C1 segment of cervical spinal cord (tissue), 14 donors: ENCODE data around the gene RCN1.
"Not testable (repeated sequence)": the region's sequence is repeated elsewhere in the genome, so short reads cannot be mapped to it uniquely, and the experiment has no call there.

ENCODE experiments used
- DNase-seq, 14 donors: peaks; one replicate each; lab custom pipeline; 2025; lab: John Stamatoyannopoulos, UW

The RCN1 gene

GRCh38 chr11:32110795-32111194 is 19.9 kb downstream of the RCN1 start:
- DNase-seq = no peak

- no peak for DNase-seq
Observed at GRCh38 chr11:32113200-32113919, 22.5 kb downstream of the RCN1 start.

- no peak for DNase-seq
Observed at GRCh38 chr11:32113920-32114203, 23.0 kb downstream of the RCN1 start.

- DNase-seq = no peak
Observed at GRCh38 chr11:32115446-32115845, 24.6 kb downstream of the RCN1 start.

DNA sequence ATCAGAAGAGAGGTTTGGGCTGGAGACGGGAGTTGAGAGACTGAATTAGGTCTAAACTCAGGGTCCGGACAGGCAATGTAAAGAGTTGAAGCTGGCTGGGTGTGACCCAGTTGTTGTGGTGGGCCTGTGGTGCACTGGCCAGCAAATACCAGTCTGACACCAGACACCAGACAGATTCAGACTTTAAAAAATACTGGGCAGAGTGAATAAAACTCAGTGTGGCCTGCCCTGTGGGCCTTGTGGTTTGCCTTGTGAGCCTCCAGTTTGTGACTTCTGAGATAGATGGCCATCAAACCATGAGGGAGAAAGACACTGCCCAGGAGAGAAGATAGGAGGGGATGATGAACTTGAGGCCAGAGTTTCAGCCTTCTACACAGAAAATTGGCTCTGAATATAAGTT is 25.8 kb downstream of the RCN1 start:
- no peak for DNase-seq

- DNase-seq = no peak
Observed at GRCh38 chr11:32118025-32118974, 27.4 kb downstream of the RCN1 start.

DNA sequence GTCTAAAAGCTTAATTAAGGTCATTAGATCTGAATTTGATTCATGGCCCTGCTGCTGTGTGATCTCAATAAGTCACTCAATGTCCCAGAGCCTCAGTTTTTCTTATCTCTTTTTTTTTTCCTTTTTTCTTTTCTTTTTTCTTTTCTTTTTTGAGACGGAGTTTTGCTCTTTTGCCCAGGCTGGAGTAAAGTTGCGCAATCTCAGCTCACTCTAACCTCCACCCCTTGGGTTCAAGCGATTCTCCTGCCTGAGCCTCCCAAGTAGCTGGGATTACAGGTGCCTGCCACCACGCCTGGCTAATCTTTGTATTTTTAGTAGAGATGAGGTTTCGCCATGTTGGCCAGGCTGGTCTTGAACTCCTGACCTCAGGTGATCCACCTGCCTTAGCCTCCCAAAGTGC is 28.3 kb downstream of the RCN1 start:
- not testable (repeated sequence) for DNase-seq

DNA sequence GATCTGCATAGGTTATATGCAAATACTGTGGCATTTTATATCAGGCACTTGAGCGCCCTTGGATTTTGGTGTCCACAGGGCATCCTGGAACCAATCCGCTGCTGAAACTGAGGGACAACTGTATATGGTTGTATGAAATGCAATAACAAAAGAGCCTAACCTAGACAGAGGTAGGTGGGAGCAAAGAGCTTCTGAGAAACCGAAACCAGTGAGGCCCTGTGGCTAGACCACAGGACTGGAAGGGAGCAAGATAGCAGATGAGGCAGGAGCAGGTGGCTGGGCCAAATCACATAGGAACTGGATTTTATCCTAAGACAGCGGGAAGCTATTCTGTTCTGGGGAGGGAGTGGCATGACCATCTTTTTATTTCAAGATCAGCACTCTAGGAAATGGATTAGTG is 30.1 kb downstream of the RCN1 start:
- no peak for DNase-seq

- no peak for DNase-seq
Observed at GRCh38 chr11:32122200-32122599, 31.3 kb downstream of the RCN1 start.

DNA sequence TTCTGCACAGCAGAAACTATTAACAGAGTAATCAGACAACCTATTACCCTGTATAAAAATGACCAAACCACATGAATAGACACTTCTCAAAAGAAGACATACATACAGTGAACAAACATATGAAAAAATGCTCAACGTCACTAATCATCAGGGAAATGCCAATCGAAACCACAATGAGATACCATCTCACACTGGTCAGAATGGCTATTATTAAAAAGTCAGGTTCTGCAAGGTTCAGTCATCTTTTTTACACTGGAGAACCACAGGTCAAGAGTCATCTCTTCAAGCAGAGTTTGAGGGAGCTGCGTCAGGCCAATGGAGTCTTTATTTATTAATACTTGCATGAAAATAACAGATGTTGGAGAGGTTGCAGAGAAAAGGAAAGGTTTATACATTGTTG is 40.4 kb downstream of the RCN1 start:
- no peak for DNase-seq

DNA sequence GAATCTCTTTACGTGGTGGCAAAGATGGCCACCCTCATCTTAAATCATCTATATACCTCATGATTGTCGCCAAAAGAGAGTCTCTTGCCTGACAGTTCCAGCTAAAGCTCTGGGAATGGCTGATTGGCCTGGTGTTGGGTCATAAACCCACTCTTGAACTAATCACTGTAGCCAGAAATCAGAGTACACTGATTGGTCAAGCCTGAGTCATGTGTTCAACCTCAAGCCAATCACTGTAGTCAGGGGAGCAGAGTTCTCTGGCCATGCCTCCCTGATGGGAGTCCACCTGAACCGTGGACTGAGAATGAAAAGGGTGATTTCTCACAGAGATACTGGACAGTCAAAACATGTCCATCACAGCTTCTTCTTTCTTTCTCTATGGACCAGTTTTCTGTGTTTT is 45.8 kb downstream of the RCN1 start:
- no peak for DNase-seq

DNA sequence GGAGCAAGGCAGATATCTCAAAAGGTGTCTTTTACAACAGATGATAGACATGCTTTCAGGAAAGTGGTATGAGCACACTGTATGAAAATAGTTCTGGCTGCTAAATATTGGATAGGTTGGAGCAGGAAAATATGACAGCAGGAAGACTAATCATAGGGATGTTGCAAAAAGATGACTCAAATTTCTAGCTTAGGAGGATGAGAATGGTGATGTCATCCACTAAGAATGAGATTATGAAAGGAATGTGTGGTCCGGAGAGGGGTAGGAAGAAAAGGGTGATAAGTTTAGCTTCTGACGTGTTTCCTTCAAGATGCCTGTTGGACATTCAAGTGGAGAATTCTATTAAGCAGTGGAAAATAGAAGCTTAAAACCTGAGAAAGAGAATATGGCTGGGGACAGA is 46.4 kb downstream of the RCN1 start:
- DNase-seq = no peak

DNA sequence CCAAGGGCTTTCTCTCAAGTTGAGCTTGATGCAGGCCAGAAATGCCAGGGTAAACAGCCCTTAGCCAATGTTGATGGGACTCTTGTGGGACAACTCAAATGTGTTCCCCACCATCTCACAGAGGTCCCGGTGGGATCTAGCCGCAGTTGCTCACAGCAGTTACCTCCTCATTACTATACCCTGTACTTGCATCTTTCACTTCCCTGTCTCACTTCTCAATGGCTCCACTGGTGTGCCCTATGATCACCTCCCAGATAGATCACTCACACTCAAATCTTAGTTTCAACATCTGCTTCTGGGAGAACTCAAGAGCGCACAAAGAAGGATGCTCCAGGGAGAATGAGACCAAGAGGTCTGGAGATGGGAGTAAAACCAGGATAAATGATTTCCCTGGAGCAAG is 47.0 kb downstream of the RCN1 start:
- no peak for DNase-seq

- no peak for DNase-seq
Observed at GRCh38 chr11:32138902-32139301, 48.0 kb downstream of the RCN1 start.

DNA sequence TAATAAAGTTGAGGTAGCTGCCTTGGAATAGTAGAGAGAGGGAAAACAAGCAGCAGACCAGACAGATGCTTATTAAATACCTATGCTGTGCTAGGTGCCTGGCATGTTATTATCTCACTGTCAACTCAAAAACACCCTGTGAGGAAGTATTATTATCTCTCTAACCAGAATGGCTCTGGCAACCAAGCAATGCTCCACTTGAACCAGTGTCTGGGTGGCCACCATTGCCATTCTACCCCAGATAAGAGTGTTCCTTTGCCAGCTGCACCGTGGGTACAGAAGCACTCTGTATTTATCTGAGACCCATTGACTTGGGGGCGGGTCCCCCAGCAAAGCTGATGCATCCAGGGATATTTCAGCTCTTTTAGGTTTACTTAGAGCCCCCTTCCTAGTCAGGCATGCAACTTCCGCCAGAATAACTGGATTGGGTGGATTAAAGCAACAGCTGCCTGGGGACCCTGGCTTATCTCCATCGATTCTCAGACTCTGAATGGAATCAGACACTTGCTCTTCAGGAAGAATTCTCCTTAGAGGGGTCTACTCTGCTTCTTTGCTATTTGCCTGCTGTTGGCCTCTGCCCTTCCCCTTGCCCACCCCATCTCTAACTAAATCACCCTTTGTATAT is 49.1 kb downstream of the RCN1 start:
- no peak for DNase-seq

- no peak for DNase-seq
Observed at GRCh38 chr11:32141745-32142546, 51.1 kb downstream of the RCN1 start.

GRCh38 chr11:32143378-32143777 is 52.5 kb downstream of the RCN1 start:
- DNase-seq = no peak

DNA sequence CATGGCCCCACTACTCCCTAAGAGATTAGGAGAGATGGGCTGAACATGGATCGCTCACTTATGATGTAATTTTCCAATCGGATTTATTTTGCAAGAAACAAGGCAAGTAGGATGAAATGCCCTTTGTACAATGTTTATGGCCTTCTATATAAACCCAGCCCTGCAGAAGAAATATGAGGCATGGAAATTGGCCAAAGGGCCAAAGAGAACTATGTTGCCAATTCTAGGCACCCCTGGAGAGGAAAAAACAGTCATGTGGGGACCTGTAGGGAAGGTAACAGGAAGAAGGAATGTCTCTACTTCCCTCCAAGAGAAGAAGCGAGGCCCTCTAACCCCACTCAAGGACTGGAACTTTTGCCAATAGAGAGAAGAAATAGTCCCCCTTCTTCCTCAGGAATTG is 54.4 kb downstream of the RCN1 start:
- no peak for DNase-seq

DNA sequence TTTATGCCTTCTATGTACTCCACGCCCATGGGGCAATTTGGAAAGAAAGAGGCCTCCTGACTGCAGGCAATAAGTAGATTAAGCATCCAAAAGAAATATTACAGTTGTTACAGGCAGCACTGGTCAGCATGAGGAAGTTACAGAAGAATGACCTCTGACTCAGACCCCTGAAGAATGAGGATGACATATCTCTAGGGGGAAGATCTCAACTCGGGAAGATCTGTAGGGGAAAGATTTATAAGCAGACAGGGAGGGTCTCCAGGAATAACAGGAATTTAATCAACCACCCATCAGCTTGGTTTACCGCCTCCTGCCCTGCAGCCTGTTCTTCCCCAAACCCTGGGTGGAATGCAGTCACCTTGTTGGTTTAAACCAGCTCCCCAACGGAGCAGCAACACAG is 58.0 kb downstream of the RCN1 start:
- no peak for DNase-seq

DNA sequence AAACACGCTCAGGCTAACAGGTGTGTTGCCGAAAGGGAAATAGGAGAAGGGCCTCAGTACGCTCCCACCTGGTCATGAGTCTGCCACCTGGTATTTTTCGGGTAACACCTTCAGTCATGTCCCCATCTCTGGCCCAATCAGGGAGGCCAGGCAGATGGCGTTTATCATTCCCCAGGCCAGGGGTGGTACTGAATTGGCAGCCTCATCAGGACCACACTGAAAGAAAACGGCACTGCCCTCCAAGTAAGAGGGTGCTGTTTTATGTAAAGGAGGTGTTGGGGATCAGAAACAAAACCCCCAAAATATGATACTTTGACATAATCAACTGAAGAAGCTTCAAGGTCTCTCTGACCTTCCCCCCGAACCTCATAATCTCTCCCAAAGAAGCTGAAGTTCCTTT is 58.9 kb downstream of the RCN1 start:
- no peak for DNase-seq

DNA sequence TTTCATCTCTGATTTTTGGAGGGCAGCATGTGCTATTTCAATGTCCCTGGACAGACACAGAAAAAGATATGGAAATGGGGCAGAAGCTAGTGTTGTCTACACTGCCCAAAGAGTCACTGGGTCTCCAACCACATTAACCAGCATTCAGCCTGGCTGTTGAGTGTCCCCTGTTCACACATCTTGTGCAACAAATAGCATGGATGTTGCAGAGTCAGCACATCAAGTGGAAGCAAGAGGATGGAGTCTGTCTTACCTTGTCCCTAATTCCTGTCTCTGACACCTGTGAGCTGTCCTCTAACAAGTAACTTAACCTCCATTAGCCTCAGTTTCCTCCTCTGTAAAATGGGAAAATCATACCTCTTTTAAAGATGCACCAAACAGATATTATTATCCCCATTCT is 60.2 kb downstream of the RCN1 start:
- DNase-seq = no peak

- DNase-seq = no peak
Observed at GRCh38 chr11:32152216-32152615, 61.3 kb downstream of the RCN1 start.
